AG20443 (cell line): Measurements from ENCODE around the gene OTOL1.
"Not testable (repeated sequence)": the region's sequence is repeated elsewhere in the genome, so short reads cannot be mapped to it uniquely, and the experiment has no call there.

ENCODE experiments used
- DNase-seq: peaks from one replicate; pipeline ENCODE4 v3.0.0; 2012; ENCODE audit warnings: low spot score, mixed read lengths

OTOL1 gene

GRCh38 chr3:161496508-161496907, at the start of gene OTOL1:
Gene OTOL1, plus strand, starts transcription at chr3:161496808. Its CDS starts 0 bp downstream, at chr3:161496808.
- no peak for DNase-seq

- no peak for DNase-seq
These were observed 46.8 kb upstream of the OTOL1 start for GRCh38 chr3:161449785-161450184.

DNA sequence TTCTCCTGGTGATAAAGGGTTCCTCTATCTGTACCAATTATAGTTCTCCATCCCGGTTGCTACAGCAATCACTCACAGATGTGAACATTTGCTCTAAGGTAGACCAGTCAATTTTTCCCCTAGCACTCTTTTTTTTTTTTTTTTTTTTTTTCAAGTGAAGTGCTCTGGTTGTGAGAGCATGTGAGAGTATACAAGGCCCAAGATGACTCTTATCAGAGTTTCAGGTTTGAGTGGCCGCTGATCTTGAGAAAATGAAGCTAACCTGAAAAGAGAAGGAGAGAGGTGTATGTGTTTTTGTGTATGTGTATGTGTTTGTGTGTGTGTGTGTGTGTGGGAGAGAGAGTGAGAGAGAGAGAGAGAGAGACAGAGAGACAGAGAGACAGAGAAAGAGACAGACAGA, 44.4 kb upstream of the OTOL1 start:
- DNase-seq: no peak

- DNase-seq: no peak
These were observed 42.0 kb upstream of the OTOL1 start for GRCh38 chr3:161454615-161455014.

GRCh38 chr3:161455962-161456361, 40.6 kb upstream of the OTOL1 start:
- no peak for DNase-seq

GRCh38 chr3:161462138-161462537, 34.5 kb upstream of the OTOL1 start:
- no peak for DNase-seq

DNA sequence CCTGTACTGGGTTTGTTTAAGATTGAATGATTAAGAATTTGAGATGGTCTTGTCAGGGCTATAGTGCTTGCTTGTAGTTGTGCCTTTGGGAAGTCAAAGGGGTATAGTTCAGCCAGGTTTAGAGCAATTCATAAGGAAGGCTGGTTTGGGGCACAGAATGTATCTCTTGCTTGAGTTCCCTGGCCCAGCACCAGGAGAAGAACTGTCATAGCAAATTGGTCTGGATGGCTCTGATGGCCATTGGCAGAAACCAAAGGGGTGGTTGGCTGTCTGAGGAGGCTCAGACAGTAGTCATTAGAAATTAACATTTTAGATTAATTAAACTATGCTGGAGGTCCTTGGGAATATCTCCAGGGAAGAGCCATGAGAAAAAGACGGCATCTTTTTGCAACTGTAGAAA, 25.4 kb upstream of the OTOL1 start:
- no peak for DNase-seq

GRCh38 chr3:161474139-161474538, 22.5 kb upstream of the OTOL1 start:
- no peak for DNase-seq

DNA sequence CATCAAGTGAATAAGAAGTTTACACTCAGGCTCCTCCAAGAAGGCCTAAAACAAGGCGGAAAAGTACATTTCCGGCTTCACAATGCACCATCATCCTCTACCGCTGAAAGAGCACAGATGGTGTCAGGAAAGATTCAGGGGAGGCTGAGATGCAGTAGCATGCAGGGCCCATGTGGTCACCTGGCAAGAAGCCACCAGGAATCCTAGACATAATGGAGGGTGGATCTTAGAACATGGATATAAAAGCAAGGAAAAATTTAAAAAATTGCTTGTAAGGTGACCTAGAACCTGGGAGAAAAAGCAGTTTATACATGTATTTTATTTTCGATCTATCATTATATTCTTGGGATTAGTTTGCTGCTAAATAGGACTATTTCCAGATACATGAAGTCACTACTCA, 21.9 kb upstream of the OTOL1 start:
- DNase-seq: no peak

DNA sequence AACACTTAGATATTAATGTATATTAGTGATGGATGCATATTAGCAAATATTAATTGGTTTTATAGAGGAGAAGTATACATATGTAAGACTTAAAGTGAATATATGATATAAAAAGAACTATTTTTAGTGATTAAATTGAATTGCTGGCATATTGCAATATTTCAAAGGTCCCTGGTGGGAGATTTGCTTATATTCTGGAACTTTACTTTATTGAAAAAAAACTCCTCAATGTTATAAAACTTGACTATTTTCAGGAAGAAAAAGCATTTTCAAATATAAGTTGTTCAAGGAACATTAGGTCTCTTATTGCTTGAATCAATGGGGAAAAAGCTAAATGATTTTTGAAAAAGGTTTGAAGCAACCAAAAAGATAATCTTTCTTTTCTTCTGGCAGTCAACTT, 21.4 kb upstream of the OTOL1 start:
- no peak for DNase-seq

GRCh38 chr3:161475905-161476304, 20.7 kb upstream of the OTOL1 start:
- DNase-seq: no peak

- no peak for DNase-seq
These were observed 12.4 kb upstream of the OTOL1 start for GRCh38 chr3:161484226-161484625.

DNA sequence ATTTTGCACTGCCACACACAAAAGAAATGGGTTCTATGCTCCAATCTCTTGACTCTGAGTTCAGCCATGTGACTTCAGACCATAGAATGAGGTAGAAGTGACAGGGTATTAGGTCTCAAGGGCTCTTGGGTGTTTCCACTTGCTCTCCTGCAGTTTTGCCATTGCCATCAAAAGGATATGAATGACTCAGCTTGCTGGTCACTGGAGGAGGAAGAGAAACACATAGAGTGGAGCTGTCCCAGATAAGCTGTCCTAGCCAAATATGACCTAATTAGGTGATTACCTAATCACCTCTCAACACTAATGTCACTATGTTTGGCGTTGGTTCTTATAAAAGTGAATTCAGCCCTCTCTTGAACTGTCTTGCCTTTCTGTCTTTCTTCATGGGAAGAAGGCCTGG, 8.3 kb upstream of the OTOL1 start:
- DNase-seq: not testable (repeated sequence)

DNA sequence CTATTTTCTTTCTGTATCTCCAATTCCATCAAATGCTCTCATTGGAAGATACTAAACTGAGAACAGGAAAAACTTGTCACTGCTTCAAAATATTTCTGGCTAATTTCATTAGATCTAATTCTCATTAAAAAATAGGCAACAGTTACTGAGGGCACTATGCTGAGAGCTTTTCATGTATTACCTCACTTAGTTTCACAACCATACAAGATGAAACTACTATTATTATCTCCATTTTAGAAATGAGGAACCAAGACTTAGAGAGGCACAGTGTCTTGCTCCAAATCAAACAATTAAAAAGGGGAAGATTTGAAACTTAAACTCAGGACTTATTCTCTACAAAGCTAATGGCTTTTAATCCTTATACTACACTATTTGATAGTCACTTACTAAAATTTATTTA, 7.2 kb upstream of the OTOL1 start:
- no peak for DNase-seq

DNA sequence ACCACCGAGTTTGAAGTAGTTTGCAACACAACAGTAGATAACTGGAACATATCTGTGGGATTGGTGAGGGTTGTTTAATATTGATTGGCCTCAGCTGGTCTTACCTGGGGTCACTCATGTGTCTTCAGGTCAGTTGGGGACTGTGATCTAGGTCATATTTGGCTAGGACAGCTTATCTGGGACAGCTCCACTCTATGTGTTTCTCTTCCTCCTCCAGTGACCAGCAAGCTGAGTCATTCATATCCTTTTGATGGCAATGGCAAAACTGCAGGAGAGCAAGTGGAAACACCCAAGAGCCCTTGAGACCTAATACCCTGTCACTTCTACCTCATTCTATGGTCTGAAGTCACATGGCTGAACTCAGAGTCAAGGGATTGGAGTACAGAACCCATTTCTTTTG, 5.8 kb upstream of the OTOL1 start:
- not testable (repeated sequence) for DNase-seq

DNA sequence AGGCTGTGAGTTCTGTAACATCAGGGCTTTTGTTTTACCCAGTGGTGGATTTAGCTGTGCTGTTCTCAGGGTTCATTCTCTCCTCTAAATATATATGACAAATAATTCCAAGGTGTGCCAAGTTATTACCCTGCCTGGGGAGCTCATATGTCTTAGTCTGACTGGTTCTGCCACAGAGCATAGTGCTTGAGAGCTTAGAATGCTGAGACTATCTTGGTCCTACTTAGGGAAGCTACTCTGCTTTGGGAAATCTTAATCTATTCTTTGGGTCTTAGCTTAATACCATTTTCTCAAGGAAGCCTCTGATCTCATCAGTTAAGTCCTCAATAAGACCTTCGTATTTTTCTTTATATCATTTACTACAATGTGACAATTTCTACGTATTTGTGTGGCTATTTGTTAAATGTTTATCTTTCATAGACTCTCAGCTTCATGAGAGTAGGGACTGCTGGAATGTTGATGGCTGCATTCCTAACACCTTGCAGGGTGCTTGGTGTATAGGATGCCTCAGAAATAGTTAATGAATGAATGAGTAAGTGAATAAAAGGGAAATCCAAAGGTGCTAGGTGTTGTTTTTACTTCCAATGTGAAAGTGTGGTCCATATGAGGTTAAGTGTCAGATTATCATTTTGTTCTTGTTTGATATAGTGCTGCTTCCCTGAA, 1.8 kb downstream of the OTOL1 start:
- no peak for DNase-seq

DNA sequence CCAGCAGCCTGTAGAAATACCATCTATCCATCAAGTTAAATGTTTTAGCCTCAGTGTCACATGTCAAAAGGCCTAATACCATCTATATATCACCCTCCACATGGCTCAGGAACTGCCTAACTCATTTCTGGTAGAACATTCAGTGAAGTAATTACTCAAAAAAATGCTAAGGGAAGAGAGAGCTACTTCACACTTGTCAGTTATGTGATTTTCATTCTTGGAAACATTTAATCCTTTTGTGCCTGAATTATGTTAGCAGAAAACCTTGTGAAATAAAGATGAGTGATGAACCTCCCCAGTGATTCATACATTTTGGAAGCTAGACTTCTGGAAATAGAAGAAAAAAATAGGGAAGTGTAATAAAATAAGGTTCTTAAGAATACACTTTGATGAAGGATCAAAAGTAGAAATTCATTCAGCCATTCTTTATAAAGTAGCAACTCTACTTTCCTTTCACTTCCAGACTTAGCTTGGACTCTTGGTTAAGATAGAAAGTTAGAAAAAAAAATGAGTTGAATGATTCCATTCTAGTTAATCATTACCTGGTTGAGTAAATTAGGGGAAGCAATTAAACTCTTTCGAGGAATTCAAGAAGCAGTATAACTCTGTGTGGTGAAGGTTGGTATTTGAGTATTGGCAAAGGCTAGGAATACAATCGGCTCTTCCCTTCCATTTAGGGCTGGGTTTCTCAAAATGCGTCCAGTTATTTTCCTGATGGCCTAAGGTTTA, 3.6 kb downstream of the OTOL1 start:
- DNase-seq: no peak

- DNase-seq: no peak
These were observed 6.7 kb downstream of the OTOL1 start for GRCh38 chr3:161503271-161503670.

DNA sequence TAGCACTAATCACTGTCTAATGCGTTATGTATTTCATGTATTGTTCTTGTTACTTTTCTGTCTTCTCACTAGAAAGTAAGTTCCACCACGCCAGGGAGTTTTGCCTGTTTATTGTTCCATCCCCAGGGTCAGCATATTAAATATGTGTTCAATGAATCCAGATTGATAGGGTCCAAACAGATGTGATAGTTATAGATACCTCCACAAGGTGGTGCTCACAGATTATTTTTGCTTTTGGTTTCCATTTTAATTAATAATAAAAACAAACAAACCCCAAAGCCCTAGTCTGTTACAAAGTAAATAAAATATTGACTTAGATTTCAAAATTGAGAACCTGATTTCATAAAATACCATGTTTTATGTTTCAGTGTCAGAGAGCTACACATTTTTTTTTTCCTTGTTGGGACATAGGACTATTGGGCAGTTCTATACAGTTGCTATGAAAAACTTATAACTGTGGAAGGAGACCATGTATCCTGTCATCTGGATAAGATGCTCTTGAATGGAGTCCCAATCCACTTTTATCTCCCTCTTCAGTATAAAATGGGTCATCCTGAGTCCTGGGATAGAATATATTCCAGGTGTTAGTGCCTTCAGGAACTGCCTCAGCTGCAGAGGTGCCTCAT, 12.4 kb downstream of the OTOL1 start:
- DNase-seq: peak; percentile 14

DNA sequence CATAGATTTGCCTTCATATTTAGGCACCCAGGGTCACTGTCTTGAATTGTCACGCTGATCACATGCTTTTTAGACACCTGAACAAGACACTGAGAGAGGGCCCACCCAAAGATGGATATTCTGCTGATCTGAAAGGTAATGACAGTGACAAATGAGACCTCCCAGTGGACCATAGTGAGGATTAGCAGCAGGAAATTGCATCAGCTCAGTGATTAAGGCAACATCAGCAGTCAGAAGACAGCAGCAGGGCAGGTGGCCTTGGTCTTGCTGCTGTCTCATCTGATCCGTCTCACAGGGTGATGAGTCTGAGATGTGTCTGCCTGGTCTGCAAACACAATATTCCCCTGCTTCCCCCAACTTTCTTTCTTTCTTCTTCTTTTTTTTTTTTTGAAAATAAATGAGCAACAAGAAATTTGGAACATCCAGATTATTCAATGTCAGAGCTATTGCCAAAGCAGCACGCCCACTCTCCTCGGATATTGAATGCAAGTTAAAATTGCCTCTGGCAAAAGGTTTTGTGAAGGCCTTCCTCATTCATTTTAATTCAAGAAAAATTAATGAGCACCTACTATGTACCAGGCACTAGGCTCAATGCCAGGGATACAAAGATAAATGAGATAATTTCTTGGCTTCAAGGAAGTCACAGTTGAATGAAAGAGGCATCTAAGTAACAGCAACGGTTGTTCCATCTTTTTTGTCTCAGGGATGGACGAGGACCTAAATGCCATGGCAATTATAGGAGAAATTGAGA, 14.1 kb downstream of the OTOL1 start:
- DNase-seq: no peak

DNA sequence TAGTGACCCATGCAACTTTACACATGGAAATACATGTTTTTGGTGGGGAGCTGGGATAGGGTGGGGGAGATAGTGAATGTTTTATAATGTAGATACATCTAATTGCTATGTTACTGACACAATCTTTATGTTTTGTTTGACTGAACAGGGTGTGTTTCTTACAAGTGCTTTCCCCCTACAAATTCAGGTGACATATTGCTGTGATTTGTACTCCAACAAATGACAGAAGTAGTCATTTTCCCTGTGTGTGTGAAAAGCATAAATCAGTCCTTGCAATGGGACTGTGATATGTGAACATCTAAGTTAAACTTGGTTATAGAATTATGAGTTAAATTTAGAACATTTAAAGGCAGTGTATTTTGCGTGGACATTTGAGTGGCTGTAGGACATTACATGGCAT, 27.3 kb downstream of the OTOL1 start:
- DNase-seq: no peak

DNA sequence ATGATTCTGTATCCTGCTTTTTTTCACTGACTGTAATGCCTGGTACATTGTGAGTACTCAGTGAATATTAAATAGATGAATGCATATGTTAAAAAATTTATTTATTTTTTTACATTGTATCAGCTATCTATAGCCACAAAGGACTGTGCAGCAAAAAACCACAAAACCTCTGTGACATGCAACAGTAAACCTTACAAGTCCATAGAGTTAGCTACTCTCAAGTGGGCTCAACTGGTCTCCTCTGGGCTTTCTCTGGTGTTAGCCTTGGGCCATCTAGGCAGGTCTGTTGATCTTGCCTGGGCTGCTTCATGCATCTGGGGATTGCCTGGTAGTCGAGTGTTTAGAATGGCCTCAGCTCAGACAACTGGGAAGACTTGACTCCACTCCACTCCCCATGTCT, 35.3 kb downstream of the OTOL1 start:
- no peak for DNase-seq

GRCh38 chr3:161540594-161540993, 44.0 kb downstream of the OTOL1 start:
- DNase-seq: no peak
